Effector memory CD4-positive, alpha-beta T cell (primary cell): ENCODE data around the gene XRRA1.
"Not testable (repeated sequence)": the region's sequence is repeated elsewhere in the genome, so short reads cannot be mapped to it uniquely, and the experiment has no call there.

Experiments used
- DNase-seq, 3 donors: peaks; one replicate each; pipeline ENCODE4 v3.0.0-alpha.2; 2020
- H3K27ac ChIP-seq: 2 replicates; pipeline ENCODE4 v1.7.0; 2013; ENCODE audit warnings: mild to moderate bottlenecking, low read length, moderate library complexity; ENCODE audit not compliant: insufficient read depth, poor library complexity, severe bottlenecking
- H3K27me3 ChIP-seq: replicated peaks from 2 replicates; pipeline ENCODE4 v1.7.0; 2013; ENCODE audit warnings: mild to moderate bottlenecking, low read length; ENCODE audit not compliant: insufficient read depth, control insufficient read depth, poor library complexity, severe bottlenecking
- H3K36me3 ChIP-seq: 2 replicates; pipeline ENCODE4 v1.7.0; 2013; ENCODE audit warnings: mild to moderate bottlenecking, low read length, moderate library complexity; ENCODE audit not compliant: control insufficient read depth, insufficient read depth
- H3K4me1 ChIP-seq: 2 replicates; pipeline ENCODE4 v1.7.0; 2013; ENCODE audit warnings: low read length, mild to moderate bottlenecking; ENCODE audit not compliant: control insufficient read depth, insufficient read depth, poor library complexity, severe bottlenecking
- H3K4me3 ChIP-seq: 2 replicates; pipeline ENCODE4 v1.7.0; 2013; ENCODE audit warnings: low read length, low read depth, mild to moderate bottlenecking; ENCODE audit not compliant: insufficient read depth, poor library complexity, severe bottlenecking
- H3K9me3 ChIP-seq: 2 replicates; pipeline ENCODE4 v1.7.0; 2013; ENCODE audit warnings: mild to moderate bottlenecking, low read length, moderate library complexity; ENCODE audit not compliant: control insufficient read depth

Gene XRRA1

GRCh38 chr11:74842967-74843366 is 105.9 kb downstream of the XRRA1 start:
- Histone ChIP-seq H3K36me3 (peaks cover 36% of the 10 kb centered on the region), H3K4me3 (no peak overlapping the region)

GRCh38 chr11:74840486-74840885 is 108.4 kb downstream of the XRRA1 start:
- peaks cover 47% of the 10 kb centered on the region for H3K36me3 ChIP-seq

More at GRCh38 chr11:74842967-74843366, 105.9 kb downstream of the XRRA1 start:
- no peak for DNase-seq
- no peak overlapping the region for H3K27ac ChIP-seq
- no peaks in the 10 kb centered on the region for H3K27me3 ChIP-seq
- peaks cover 6% of the 10 kb centered on the region for H3K4me1 ChIP-seq
- H3K9me3 ChIP-seq: no peaks in the 10 kb centered on the region

GRCh38 chr11:74839971-74840370 is 108.9 kb downstream of the XRRA1 start:
- DNase-seq: no peak
- Histone ChIP-seq H3K27me3 (no peaks in the 10 kb centered on the region), H3K4me3 (no peak overlapping the region), H3K4me1 (no peaks in the 10 kb centered on the region), H3K9me3 (no peaks in the 10 kb centered on the region), H3K27ac (no peak overlapping the region), H3K36me3 (peaks cover 47% of the 10 kb centered on the region)

More at GRCh38 chr11:74840486-74840885, 108.4 kb downstream of the XRRA1 start:
- no peak for DNase-seq
- no peaks in the 10 kb centered on the region for H3K9me3 ChIP-seq
- no peaks in the 10 kb centered on the region for H3K4me1 ChIP-seq
- no peak overlapping the region for H3K4me3 ChIP-seq
- no peaks in the 10 kb centered on the region for H3K27me3 ChIP-seq
- no peak overlapping the region for H3K27ac ChIP-seq

- Histone ChIP-seq H3K4me3 (no peak overlapping the region), H3K4me1 (no peaks in the 10 kb centered on the region), H3K27me3 (no peaks in the 10 kb centered on the region), H3K9me3 (no peaks in the 10 kb centered on the region), H3K36me3 (peaks cover 51% of the 10 kb centered on the region), H3K27ac (no peak overlapping the region)
- DNase-seq: no peak
Observed at GRCh38 chr11:74839446-74839845, 109.4 kb downstream of the XRRA1 start.

GRCh38 chr11:74838188-74838587 is 110.7 kb downstream of the XRRA1 start:
- DNase-seq: no peak
- Histone ChIP-seq H3K27ac (no peak overlapping the region), H3K4me1 (no peaks in the 10 kb centered on the region), H3K4me3 (no peak overlapping the region), H3K27me3 (no peaks in the 10 kb centered on the region), H3K36me3 (peaks cover 40% of the 10 kb centered on the region), H3K9me3 (no peaks in the 10 kb centered on the region)

- peaks cover 30% of the 10 kb centered on the region for H3K36me3 ChIP-seq
Observed at GRCh38 chr11:74837191-74837590, 111.7 kb downstream of the XRRA1 start.

GRCh38 chr11:74826901-74827300 is 122.0 kb downstream of the XRRA1 start:
- no peak for DNase-seq
- Histone ChIP-seq H3K36me3 (peaks cover 25% of the 10 kb centered on the region), H3K27me3 (no peaks in the 10 kb centered on the region)

More at GRCh38 chr11:74837191-74837590, 111.7 kb downstream of the XRRA1 start:
- no peak for DNase-seq
- H3K4me1 ChIP-seq: no peaks in the 10 kb centered on the region
- H3K27me3 ChIP-seq: no peaks in the 10 kb centered on the region
- no peak overlapping the region for H3K4me3 ChIP-seq
- H3K27ac ChIP-seq: no peak overlapping the region
- H3K9me3 ChIP-seq: no peaks in the 10 kb centered on the region

GRCh38 chr11:74825596-74825995 is 123.3 kb downstream of the XRRA1 start:
- peaks cover 28% of the 10 kb centered on the region for H3K36me3 ChIP-seq
- H3K4me1 ChIP-seq, H3K27me3 ChIP-seq, H3K27ac ChIP-seq, H3K9me3 ChIP-seq, H3K4me3 ChIP-seq, DNase-seq: not testable (repeated sequence)

More at GRCh38 chr11:74826901-74827300, 122.0 kb downstream of the XRRA1 start:
- H3K4me1 ChIP-seq: no peaks in the 10 kb centered on the region
- H3K4me3 ChIP-seq: no peak overlapping the region
- H3K27ac ChIP-seq: no peak overlapping the region
- H3K9me3 ChIP-seq: no peaks in the 10 kb centered on the region

- H3K36me3 ChIP-seq: peaks cover 34% of the 10 kb centered on the region
- no peak for DNase-seq
- H3K27ac ChIP-seq: no peak overlapping the region
- no peak overlapping the region for H3K4me3 ChIP-seq
- H3K9me3 ChIP-seq: no peaks in the 10 kb centered on the region
- H3K4me1 ChIP-seq: no peaks in the 10 kb centered on the region
- H3K27me3 ChIP-seq: no peaks in the 10 kb centered on the region
Observed at GRCh38 chr11:74824285-74824982, 124.5 kb downstream of the XRRA1 start.

GRCh38 chr11:74822170-74822569 is 126.7 kb downstream of the XRRA1 start:
- Histone ChIP-seq H3K27ac (no peak overlapping the region), H3K27me3 (no peaks in the 10 kb centered on the region), H3K36me3 (peaks cover 43% of the 10 kb centered on the region), H3K9me3 (no peaks in the 10 kb centered on the region), H3K4me3 (no peak overlapping the region), H3K4me1 (no peaks in the 10 kb centered on the region)
- DNase-seq: no peak
